GM08714 (cell line): ENCODE data around the gene HSPA14.
A peak's percentile ranks its signal among the peaks of the same experiment; 100 is the strongest.
"Not testable (repeated sequence)": the region's sequence is repeated elsewhere in the genome, so short reads cannot be mapped to it uniquely, and the experiment has no call there.

ENCODE experiments used
- H3K4me3 ChIP-seq: fragments of 200-500 bp; sonication (Bioruptor generic); 2 replicates; pipeline ENCODE4 v1.5.1; 2014; ENCODE audit warnings: mild to moderate bottlenecking, low read length, inconsistent platforms
- ZNF274 ChIP-seq: IDR thresholded peaks from 2 replicates; pipeline ENCODE4 v1.6.1; 2012; ENCODE audit warnings: mild to moderate bottlenecking, low read depth, low read length

The HSPA14 gene, protein sequence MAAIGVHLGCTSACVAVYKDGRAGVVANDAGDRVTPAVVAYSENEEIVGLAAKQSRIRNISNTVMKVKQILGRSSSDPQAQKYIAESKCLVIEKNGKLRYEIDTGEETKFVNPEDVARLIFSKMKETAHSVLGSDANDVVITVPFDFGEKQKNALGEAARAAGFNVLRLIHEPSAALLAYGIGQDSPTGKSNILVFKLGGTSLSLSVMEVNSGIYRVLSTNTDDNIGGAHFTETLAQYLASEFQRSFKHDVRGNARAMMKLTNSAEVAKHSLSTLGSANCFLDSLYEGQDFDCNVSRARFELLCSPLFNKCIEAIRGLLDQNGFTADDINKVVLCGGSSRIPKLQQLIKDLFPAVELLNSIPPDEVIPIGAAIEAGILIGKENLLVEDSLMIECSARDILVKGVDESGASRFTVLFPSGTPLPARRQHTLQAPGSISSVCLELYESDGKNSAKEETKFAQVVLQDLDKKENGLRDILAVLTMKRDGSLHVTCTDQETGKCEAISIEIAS

DNA sequence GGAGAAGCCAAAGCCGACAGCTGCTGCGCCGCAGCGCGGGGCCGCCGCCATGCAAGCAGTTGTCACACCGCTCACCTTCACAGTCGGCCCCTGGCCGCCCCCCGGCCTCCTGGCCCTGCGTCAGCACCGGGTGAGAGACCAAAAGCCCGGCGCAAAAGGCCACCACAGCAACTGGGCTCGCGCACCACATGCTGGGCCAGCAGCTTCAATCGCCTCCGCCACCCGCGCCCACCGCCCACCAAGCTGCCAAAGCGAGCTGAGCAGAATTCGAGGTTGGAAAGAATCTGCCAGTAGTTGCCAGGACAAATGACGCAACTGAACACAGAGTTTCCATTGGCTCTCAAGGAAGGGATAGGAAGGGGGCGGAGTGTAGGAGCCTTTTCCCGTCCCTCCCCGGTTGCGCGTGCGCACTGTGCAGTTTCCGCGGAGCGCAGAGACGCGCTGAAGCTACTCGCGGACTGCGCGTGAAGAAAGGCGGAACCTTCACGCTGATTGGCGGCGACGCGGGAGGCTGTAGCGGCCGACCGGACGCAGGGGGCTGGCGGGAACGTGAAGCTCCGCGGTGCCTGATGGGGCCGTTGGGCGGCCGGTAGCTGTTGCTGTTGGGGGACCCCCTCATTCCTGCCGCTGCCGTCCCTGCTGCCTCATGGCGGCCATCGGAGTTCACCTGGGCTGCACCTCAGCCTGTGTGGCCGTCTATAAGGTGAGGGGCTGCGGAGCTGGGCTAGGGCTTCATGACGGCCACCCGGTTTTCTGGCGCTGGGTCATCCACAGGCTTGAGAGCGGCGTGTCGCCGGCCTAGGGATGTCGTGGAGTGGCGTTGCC lies at the start of gene HSPA14, which contains the start of the genes CDNF and MSANTD7:
HSPA14 (plus strand) TSS at position 550 of the 825 bp plus-strand sequence; CDS start at position 647, 97 bp downstream.
CDNF (minus strand) TSS at position 281 of the 825 bp plus-strand sequence; CDS start at position 190, 91 bp downstream.
MSANTD7 (plus strand) TSS at position 550 of the 825 bp plus-strand sequence. CDS start 3,979 bp downstream, outside the sequence.
- no peak for TF ChIP-seq ZNF274

DNA sequence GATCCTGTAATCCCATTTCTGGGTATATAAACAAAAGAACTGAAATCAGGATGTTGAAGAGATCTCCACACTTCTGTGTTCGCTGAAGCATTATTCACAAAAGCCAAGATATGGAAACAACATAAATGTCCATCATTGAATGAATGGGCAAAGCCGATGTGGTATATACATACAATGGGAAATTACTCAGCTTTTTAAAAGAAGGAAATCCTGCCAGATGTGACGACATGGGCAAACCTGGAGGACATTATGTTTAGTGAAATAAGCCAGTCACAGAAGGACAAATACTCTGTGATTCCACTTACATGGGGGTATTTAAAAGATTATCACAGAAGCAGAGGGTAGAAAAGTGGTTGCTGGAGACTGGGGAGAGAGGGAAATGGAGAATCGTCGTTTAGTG lies 39.5 kb upstream of the HSPA14 start:
- no peak for TF ChIP-seq ZNF274
- no peak overlapping the region for H3K4me3 ChIP-seq

More for the DNA sequence above, at the start of gene HSPA14, which contains the start of the genes CDNF and MSANTD7:
- H3K4me3 ChIP-seq, result peak within 1 kb of the TSS; percentile 86

GRCh38 chr10:14800397-14800796 lies 37.7 kb upstream of the HSPA14 start:
- no peak overlapping the region for H3K4me3 ChIP-seq
- TF ChIP-seq ZNF274, result no peak

DNA sequence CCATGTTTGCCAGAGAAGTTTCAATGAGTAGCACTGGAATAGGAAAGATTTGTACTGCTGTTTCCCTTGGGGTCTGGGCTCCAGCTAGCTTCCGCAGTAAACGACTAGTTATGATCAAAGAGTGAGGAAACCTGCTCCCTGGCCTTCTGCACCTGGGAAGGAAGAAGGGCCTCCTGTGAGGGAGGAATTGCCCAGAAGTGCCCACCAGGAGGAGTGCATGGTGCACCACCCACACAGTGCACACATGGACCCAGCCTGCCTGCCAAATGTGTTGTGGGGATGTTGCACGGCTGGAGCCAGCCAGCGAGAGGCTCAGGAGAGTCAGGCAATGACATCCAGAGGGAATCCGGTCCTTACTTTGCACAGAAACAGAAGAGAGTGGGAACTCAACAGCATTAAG lies 36.4 kb upstream of the HSPA14 start:
- H3K4me3 ChIP-seq, result no peak overlapping the region
- TF ChIP-seq ZNF274, result no peak

DNA sequence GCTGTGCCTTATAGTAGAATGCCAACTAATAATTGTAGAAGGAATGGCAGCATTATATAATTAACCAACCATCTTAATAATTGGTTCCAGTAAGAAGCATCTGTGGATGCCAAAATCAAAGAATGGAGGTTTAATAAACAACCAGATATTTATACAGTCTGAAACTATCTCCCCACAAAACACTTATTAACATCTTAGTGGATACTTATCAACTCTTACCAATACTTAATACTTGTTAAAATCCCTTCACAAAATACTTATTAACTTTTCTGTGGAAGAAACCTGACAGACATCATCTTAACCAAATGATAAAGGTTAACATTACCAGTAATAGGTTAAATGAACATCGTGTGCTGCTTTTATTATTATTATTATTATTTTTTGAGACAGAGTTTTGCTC lies 34.3 kb upstream of the HSPA14 start:
- no peak for TF ChIP-seq ZNF274

GRCh38 chr10:14806318-14806717 lies 31.8 kb upstream of the HSPA14 start:
- no peak for TF ChIP-seq ZNF274
- H3K4me3 ChIP-seq, result no peak overlapping the region

More for the DNA sequence above, 34.3 kb upstream of the HSPA14 start:
- no peak overlapping the region for H3K4me3 ChIP-seq

DNA sequence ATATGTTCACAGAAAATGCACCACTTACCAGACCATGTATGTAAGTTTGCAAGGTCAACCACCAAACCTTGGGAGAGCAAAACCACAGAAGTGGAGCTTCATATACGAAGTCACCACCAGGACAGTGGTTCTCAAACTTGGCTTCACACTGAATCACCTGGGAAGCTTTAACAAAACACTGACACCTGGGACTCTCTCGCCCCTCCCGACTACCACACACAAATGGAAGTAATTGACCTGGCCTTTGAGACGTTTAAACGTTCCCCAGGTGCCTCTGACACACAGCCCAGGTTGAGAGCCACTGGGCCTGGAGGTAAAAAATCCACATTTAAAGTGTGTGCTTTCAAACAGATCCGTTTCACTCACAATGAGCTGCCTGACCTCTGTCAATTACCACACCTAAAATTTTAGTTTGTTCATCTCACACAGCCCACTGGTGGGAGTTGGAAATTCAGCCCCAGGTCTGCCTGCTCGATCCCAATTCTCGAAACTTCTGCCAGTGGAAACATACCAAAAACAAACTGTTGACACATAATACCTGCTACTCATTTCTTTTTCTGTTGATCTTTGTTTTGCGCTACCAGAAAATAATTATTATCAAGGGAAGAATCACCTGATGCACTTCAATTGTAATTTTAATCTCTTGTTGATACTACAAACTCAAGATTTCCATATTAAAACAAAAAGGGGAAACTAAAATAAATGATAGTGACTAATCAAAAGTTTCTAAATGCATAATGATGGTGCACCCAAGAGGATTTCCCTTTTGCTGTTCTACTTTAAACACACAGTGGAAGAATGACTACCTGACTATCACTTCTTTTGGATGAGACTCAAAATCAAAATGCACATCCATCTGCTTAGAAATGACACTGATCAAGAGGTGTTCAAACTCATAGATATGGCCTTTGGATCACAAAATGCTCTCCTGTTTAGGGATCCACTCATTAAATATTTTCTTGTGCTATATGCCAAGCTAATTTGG lies 26.8 kb upstream of the HSPA14 start:
- TF ChIP-seq ZNF274, result no peak
- H3K4me3 ChIP-seq, result no peak overlapping the region

GRCh38 chr10:14812271-14812670 lies 25.8 kb upstream of the HSPA14 start:
- no peak for TF ChIP-seq ZNF274

DNA sequence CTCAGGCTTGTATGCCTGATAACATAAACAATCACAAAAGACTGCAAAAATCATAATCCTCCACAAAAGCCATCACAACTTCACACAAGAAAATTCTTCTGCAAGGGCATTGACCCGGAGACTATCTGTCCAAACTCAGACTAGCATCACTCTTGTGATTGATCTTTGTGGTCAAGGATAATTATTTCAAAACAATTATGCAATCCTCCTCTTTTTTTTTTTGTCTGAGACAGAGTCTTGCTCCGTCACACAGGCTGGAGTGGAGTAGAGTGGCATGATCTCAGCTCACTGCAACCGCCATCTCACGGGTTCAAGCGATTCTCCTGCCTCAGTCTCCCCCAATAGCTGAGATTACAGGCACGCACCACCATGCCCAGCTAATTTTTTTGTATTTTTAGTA lies 22.4 kb upstream of the HSPA14 start:
- no peak for TF ChIP-seq ZNF274
- no peak overlapping the region for H3K4me3 ChIP-seq

More at GRCh38 chr10:14812271-14812670, 25.8 kb upstream of the HSPA14 start:
- H3K4me3 ChIP-seq, result no peak overlapping the region

GRCh38 chr10:14816717-14817116 lies 21.4 kb upstream of the HSPA14 start:
- not testable (repeated sequence) for H3K4me3 ChIP-seq

DNA sequence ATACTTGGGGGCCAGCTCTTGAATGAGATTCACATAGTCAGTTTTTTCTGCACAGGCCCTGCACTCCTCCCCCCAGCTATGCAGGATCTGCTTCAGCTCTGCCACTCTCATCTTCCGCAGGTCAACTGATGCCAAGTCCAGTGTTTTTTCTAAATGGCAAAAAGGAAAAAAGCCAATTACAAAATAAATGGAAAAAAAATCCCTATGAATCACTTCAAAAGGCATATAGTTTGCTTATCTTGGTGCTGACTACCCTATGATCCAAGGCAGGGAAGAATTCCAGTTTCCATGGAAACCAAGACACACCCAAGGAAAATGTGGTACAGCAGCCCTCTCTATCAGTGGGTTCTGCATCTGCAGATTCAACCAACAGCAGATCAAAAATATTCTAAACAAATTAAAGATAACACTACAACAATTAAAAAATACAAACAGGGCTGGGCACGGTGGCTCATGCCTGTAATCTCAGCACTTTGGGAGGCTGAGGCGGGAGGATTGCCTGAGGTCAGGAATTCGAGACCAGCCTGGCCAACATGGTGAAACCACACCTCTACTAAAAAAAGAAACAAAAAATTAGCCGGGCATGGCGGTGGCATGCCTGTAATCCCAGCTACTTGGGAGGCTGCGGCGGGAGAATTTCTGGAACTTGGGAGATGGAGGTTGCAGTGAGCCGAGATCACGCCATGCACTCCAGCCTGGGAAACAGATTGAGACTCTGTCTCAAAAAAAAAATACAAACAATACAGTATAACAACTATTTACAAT lies 17.9 kb upstream of the HSPA14 start:
- TF ChIP-seq ZNF274, result no peak
- H3K4me3 ChIP-seq, result no peak overlapping the region

DNA sequence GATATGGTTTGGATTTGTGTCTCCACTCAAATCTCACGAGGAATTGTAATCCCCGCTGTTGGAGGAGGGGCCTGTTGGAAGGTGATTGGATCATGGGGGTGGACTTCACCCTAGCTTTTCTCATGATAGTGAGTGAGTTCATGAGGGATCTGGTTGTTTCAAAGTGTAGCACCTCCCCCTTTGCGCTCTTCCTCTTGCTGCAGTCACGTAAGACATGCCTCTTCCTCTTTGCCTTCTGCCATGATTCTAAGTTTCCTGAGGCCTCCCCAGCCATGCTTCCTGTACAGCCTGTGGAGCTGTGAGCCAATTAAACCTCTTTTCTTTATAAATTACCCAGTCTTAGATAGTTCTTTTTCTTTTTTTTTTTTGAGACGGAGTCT lies 17.3 kb upstream of the HSPA14 start:
- TF ChIP-seq ZNF274, result no peak

More for the DNA sequence above, 17.3 kb upstream of the HSPA14 start:
- no peak overlapping the region for H3K4me3 ChIP-seq
